Testis (tissue), 2 donors: ENCODE results near the gene GYS1.

ENCODE experiments used
- CTCF ChIP-seq, 3 experiments: fragments of 450-650 bp in 2 of 3; fragments of 200-600 bp in 1 of 3; sonication (generic) in 1 of 3; IDR thresholded peaks; one replicate each; pipeline ENCODE4 v1.5.1; 2016 to 2019; ENCODE audit warnings: antibody characterized with exemption in 3 of 3, mild to moderate bottlenecking in 2 of 3, moderate library complexity in 1 of 3
- POLR2A ChIP-seq: fragments of 450-650 bp; IDR thresholded peaks from one replicate; pipeline ENCODE4 v1.6.1; 2017; ENCODE audit warnings: antibody characterized with exemption, mild to moderate bottlenecking, moderate library complexity

GRCh38 chr19:48992581-48993174 lies 431 bp downstream of the GYS1 start:
- TF ChIP-seq POLR2A (no peak), CTCF (IDR thresholded peaks at IDR 0.05) (no peak)
